WTC11 (cell line): ENCODE data around the gene CFAP53.

ENCODE experiments used
- ATF6 ChIP-seq: sonication (generic); formaldehyde crosslinking; IDR thresholded peaks from 2 replicates; pipeline ENCODE4 v1.8.1; 2023; ENCODE audit warnings: mild to moderate bottlenecking, missing genetic modification reagents
- CTCF ChIP-seq: fragments of 200-600 bp; IDR thresholded peaks from 2 replicates; pipeline ENCODE4 v1.8.0; 2022; ENCODE audit warnings: antibody characterized with exemption
- ELF4 ChIP-seq: sonication (generic); formaldehyde crosslinking; IDR thresholded peaks from 2 replicates; pipeline ENCODE4 v1.8.1; 2022; ENCODE audit warnings: low read depth, mild to moderate bottlenecking, moderate library complexity, missing genetic modification reagents
- FOXP1 ChIP-seq: sonication (generic); formaldehyde crosslinking; IDR thresholded peaks from 2 replicates; pipeline ENCODE4 v1.8.0; 2022; ENCODE audit warnings: missing genetic modification reagents, mild to moderate bottlenecking, moderate library complexity, borderline replicate concordance
- GABPB1 ChIP-seq: sonication (generic); formaldehyde crosslinking; IDR thresholded peaks from 2 replicates; pipeline ENCODE4 v1.8.1; 2023; ENCODE audit warnings: mild to moderate bottlenecking, missing genetic modification reagents
- NR1H2 ChIP-seq: sonication (generic); formaldehyde crosslinking; IDR thresholded peaks from 2 replicates; pipeline ENCODE4 v1.9.0; 2021; ENCODE audit warnings: mild to moderate bottlenecking, moderate library complexity, missing genetic modification reagents
- TEAD1 ChIP-seq: sonication (generic); formaldehyde crosslinking; IDR thresholded peaks from 2 replicates; pipeline ENCODE4 v1.8.0; 2022; ENCODE audit warnings: mild to moderate bottlenecking, missing genetic modification reagents
- USF2 ChIP-seq: sonication (generic); formaldehyde crosslinking; IDR thresholded peaks from 2 replicates; pipeline ENCODE4 v1.8.1; 2023; ENCODE audit warnings: mild to moderate bottlenecking, missing genetic modification reagents, moderate library complexity
- ZNF219 ChIP-seq: sonication (generic); formaldehyde crosslinking; IDR thresholded peaks from 2 replicates; pipeline ENCODE4 v1.8.0; 2023; ENCODE audit warnings: missing genetic modification reagents, mild to moderate bottlenecking, borderline replicate concordance

GRCh38 chr18:50209311-50209710 is 57.0 kb downstream of the CFAP53 start:
- TF ChIP-seq ZNF219 (CRISPR knock-in tag) (no peak), ELF4 (CRISPR knock-in tag) (no peak), CTCF (no peak), USF2 (CRISPR knock-in tag) (no peak), ATF6 (no peak), TEAD1 (CRISPR knock-in tag) (no peak), NR1H2 (CRISPR knock-in tag) (no peak), GABPB1 (CRISPR knock-in tag) (no peak), FOXP1 (no peak)
